T-helper 22 cell (primary cell): ENCODE data around the gene KCTD1.

Experiments used
- DNase-seq: peaks from one replicate; pipeline ENCODE4 v3.0.0-alpha.2; 2020; ENCODE audit warnings: low read depth

Gene KCTD1

DNA sequence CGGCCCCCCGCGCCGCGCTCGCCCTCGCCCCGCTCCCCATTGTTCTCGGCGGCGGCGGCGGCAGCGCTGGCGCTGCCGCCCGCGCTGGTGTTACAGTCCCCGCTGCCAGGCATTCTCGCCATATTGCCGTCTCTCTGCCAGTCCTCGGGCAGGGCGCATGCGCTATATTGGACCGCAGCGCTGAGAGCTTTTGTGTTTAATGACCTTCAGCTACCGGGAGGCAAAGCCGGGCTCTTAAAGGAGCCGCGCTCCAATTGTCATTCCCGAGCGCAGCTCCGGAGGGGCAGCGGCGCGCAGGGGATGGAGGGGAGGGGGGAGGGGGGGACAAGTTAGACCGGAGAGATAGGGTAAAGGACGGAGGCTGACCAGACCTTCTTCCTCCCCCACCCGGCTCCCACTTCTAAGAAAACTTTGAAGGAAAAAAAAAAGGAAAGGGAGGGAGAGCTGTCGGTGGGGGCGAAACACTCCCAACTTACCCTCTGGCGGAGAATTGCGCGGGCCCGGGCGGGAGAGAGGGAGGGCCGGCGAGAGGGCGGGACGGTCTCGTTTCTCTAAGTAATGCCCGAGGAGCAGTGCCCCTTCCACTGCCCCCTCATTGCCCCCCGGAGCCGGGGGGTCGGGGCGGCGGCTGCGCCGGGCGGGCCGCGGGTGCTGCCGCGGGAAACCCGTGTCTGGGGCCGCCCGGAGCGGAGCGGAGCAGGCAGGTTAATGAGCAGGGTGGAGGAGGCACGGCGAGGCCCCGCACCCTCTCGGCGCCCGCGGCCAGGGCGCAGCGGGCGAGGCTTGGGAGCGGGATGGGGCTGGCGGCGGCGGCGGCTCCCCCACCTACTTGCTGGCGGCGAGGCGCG is at the start of gene KCTD1:
Gene KCTD1, minus strand, starts transcription at position 139 of the 848 bp plus-strand sequence. Its CDS starts 17 bp downstream, at position 122.
- peak; percentile 29 for DNase-seq

DNA sequence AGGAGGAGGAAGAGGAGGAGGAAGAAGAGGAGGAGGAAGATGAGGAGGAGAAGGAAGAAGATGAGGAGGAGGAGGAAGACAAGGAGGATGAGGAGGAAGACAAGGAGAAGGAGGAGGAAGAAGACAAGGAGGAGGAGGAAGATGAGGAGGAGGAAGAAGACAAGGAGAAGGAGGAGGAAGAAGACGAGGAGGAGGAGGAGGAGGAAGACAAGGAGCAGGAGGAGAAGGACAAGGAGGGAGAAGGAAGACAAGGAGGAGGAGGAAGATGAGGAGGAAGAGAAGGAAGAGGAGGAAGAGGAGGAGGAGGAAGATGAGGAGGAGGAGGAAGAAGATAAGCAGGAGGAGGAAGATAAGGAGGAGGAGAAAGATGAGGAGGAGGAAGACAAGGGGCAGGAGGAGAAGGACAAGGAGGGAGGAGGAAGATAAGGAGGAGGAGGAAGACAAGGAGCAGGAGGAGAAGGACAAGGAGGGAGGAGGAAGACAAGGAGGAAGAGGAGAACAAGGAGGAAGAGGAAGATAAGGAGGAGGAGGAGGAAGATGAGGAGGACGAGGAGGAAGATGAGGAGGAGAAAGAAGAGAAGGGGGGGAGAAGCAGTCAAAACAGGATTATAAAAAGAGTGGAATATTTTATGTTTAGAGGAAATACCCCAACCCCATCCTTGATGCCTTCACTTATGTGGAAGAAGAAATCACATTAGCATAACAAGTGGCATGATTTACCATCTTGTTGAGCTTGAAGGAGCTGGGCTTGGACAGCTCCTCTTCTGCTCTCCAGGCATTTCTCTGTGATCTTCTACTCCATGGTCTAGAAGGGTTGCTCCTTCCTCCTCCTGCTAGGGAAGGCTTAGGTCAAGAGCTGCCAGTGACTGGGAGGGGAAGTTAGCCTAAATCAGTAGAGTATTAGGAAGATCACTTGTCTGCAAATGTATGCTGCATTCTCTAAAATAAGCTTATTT is 45.3 kb upstream of the KCTD1 start:
- no peak for DNase-seq

DNA sequence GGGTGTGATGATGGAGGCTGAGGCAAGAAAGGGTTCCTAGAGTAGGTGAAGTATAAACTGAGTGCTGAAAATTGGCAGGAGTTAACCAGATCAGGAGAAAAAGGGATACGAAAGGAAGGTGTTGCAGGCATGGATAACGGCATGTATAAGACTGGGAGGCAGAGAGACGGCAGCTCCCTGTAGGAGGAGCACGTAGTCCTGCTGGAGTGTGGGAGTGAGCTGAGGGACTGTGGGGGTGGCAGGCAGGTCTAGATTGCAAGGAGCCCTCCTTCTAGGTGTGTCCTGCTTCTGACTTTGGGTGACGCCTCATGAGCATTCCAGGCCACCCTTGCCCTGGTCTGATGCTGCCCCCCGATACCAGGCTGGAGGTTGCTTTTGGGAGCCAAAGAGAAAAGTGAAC is 36.4 kb upstream of the KCTD1 start:
- DNase-seq = no peak

DNA sequence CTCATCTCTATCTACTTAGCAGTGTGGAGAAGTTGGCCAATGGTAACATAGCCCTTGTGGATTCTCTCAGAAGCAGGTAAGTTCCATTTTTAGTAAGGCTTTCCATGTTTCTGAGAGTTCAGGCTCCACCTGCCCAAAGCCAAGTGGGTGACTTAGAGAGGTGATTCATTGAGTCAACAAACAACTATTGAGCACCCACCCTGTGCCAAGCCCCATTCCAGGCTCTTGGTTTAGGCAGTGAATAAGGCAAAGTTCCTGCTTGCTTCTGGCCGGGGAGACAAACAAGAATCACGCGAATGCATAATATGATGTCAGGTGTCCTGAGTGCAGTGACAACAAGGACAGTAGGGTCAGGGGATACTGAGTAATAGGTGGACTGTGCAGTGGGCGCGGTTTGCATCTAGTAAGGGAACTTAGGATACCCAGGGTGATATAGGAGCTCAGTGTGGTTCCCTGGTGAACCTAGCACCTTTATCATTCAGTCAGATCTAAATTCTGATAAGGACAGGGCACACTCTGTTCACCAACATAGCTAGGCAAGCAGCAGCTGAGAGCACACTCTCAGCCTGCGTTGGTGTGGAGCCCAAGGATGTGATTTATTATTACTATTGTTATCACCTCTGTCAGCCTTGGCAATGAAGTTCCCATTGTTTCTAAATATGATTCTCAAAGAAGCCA is 31.7 kb upstream of the KCTD1 start:
- DNase-seq = no peak

DNA sequence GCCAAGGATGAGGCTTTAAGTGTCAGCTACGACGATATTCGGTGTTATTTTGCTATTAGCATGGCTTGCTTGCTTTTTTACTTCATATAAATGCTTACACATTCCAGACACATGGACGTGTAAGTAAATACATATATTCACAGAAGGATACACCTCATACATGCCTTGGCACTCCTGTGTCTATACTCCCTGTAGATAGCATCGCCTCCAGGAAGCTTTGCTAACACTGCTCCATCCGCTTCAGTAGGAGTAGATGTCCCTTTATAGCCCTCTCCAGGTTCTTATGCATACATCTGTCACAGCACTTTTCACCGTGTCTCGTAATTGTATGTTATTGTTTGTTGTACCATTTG is 27.5 kb upstream of the KCTD1 start:
- DNase-seq = no peak

DNA sequence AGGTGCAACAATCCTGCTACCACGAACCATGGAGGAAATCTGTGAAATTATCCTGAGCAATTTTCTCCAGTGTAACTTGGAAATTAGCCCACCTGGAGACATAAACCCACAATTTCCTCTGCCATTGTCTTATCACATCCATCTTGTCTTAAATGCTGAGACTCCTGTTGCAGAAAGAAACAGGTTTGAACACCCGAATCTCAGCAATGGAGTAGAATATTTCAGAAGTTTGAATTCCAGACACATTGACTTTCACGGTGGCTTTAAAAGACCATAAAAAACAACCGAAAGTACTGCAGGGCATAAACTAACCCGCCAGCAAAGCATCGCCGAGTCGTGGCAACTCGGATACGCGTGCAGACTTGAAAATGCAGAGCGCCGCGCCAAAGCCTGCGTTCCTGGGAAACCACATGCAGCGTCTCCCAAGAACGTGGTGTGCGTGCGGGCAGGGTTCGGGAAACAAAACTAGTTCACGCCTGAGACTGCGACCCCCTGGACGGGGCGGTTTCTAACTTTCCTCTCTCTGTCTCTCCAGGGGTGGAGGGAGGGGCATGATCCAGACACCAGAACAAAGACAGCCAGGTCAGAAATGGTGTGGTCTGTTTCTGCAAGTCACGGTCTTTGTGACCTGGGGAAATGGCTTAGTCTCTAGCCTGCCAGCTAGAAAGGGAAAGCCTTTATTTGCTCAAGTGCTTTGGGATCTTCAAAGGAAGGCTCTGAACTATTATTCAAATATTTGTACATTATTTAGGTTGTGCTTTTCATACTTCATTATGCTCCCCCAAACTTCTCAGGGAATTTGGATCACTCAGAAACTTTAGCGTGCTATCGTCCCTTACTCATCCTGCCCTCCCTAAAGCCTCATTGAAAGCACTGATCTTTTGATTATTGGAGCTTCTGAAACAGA is 26.9 kb upstream of the KCTD1 start:
- DNase-seq = no peak

DNA sequence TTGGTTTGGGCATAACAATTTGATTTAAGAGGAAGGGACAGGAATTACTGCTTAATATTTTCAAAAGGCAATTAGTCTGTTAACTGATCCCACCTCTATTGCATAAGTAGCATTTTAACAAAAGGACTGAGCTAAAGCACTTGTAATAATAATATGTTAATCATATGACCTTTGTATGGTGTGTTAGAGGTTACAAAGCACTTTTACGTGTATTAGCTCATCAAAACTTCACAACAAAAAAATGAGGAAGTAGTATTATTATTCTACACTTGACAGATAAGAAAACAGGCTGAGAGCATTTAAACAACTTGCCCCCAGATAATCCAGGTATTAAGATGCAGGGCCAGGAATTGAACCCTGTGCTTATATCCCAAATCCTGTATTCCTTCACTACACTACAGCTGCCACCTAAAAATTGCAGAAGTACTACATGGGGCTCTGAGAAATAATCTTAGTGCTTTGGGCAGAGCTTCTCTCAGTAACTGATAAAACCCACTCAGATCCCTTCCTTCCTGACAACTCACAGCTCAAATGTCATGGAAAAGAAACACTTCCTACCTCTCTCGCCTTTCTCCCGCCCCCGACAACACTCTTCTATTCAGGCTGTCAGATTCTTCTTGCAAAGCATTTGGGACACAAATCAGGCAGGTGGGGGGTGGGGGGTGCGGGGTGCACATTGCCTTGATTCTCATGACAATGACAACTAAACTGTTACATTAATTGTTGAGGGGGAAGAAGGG is 20.7 kb upstream of the KCTD1 start:
- DNase-seq = no peak

DNA sequence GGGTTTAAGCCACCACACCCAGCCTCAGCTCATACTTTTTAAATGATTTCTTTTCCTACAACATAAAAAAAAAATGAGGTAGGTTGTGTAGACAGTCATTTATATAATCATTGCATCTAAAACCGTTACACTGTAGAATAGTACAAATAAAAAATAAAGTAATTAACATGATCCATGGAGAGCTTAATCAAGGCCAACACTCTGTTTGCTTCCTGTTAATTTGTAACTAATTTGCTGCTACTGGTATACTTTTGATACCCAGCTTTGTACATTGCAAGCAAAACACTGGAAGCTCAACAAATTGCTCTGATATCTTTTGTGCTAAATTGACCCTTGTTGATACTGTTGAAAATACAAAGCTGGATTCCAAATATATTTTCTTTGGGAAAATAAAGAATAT is 20.2 kb upstream of the KCTD1 start:
- no peak for DNase-seq

DNA sequence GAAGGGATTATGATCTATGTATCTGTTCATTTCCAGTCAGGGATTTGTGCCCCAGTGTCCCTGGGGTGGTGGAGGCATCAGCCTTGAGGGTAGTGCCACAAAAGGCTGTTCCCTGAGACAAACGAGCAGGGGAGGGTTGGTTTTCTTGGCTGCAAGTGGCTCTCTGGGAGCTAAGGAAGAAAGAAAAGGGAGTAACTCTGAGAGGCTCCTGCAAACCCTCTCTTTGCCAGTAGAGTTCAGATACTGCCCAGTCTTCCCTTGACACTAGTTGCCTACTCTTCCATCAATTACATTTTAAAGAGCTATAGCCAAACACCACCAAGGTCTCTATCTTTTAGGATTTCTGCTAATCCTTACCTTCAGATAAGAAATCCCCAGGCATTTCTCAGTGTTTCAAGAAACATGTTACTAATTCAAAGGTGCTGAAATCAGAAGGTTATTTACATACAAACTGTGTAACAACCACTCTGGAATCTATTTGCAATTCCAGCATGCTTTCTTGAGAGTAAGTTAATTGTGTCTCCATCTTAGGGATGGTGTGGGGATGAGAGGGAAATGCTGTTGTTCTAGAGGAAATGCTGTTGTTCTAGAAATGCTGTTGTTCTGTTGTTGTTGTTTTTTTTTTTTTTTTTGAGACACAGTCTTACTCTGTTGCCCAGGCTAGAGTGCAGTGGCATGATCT is 18.7 kb upstream of the KCTD1 start:
- no peak for DNase-seq

DNA sequence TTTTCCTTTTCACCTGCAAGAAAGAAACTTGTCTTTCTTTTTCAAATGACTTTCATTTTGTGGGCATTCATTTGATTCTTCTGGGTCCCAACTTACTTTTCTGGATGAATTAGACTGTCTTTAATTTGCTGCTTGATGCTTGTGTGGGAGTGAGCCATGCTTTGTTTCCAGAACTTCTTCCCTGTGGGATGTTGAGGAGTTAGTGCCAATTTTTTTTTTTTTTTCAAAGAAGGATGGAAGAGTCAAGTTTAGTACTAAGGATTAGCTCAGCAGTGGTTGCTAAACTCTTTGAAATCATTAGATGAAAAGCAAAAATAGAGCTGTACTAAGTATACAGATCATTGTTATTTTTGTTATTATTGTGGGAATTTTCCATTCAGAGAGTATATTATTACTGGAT is 17.2 kb upstream of the KCTD1 start:
- no peak for DNase-seq

DNA sequence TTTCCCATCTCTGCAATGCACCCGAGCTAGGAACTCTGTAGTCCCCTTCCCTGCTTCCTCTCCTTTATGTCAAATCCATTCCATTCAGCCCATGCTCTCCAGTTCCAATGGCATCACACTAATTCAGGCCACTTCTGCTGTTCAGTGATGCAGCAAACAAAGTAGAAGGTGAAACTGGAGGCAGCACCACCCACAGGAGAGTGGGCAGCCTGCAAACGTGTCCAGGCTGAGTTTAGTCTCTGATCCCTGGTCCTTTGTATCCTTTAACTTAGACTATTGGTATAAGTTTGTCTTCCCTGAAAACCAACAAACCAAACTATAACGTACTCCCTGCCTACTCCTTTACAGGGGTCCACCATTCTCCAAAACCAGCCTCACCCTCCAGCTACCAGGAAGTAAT is 14.7 kb upstream of the KCTD1 start:
- no peak for DNase-seq

DNA sequence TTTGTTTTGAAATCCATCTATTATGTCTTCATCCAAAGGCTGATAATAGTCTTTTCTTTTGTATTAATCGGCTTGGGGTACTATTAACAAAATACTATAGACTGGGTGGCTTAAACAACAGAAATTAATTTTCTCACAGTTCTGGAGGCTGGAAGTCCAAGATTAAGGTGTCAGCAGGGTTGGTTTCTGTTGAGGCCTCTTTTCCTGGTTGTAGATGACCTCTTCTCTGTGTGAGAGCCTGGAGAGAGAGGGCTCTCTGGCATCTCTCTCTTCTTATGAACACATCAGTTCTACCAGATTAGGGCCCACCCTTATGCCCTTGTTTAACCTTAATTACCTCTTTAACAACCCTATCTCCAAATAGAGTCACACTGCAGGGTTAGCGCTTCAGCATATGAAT is 14.2 kb upstream of the KCTD1 start:
- DNase-seq = no peak

DNA sequence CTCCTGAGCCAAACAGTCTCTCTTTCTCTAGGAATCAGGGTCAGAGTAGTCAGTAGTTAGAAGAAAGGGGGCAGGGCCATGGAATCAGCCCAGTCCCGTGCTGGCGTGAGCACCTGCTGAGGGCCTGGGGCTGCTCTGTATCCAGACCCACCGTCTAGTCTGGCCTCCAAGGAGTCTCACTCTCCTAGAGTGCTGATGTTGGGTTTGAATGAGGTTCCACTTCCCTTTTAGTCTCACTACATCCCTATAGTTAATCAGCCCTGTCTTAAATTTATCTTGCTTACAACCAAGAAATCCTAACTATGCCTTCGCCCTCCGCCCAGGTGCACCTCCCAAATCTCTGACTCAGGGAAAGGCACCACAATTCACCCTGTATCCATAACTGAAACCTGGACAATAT is 13.4 kb upstream of the KCTD1 start:
- no peak for DNase-seq

DNA sequence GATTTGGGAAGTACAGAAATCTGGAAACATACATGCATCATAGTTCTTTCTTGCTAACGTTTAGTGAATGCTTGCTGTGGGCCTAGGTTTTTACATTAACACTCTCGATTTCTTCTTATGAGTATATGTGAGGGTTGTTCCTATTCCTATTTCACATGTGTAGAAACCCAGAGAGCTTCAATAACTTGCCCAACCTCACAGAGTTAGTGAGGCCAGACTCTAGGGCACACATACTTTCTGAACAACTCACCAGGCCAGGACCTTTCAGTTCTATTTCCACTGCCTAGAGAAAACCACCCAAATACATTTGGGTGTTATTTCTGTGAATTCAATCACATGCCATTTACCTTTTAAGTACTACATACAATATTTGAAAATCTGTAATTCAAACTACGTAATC is 8.2 kb upstream of the KCTD1 start:
- DNase-seq = no peak

DNA sequence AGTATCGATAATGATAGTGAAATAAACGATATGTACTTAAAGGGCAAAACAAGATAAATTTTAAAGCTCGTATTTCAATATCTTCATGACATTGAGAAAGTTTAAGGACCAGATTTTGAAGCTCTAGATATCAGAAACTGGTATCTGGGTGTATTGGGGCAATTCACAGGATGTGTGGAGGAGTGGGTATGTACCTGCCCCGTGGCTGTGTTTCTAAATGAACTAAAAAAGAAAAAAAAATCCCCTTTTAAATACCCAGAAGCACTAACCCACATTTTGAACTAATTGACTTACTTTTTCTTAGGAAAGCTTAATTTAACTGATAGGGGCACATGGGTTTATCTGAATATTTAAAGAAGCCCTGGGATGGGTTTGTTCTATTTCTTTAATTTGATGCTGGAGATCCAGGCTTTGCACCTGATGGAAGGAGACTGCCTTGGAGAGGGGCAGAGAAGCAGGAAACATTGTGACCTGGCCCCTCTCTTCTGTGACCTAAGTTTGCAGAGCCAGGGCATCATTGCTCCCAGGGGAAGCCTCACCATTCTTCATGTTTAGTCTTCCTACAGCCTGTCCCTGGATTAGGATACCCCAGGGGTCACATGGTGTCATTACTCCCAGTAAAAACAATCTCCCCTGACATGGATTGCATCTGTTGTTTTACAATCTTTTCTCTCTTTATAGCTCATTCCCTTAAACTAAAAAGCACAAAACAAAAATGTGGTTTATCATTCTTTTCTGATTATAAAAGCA is 7.6 kb upstream of the KCTD1 start:
- DNase-seq = no peak

DNA sequence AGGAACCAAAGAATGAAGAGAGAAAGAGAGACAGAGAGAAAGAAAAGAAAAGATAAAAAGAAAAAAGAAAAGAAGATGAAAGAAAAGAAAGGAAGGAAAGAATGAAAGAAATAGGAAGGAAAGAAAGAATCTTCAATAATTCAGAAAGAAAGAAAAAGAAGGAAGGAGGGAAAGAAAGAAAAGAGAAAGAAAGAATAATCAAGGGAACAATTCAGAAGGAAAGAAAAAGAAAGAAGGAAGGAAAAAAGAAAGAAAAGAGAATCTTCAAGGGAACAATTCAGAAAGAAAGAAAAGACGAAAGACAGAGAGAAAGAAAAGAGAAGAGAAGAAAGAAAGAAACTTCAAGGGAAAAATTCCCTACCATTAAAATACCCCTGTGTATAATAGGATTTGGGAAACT is 5.6 kb upstream of the KCTD1 start:
- DNase-seq = no peak

DNA sequence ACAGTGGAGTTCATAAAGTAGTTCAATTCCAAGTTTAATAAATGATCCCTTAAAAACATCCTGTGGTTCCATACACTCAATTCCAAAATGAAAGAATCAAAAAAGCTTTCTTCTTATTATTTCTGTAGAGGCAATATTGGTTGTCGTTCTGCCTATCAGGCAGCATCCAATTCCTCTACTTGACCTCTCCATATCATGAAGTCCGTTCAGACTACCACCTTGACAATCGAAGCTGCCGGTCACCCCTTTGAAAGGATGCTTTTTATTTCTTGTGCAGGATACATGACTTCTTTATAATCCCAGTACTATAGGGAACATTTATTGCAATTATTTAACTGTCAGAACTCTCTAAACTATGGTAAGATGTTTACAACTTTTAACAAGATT is 3.3 kb upstream of the KCTD1 start:
- DNase-seq = no peak

DNA sequence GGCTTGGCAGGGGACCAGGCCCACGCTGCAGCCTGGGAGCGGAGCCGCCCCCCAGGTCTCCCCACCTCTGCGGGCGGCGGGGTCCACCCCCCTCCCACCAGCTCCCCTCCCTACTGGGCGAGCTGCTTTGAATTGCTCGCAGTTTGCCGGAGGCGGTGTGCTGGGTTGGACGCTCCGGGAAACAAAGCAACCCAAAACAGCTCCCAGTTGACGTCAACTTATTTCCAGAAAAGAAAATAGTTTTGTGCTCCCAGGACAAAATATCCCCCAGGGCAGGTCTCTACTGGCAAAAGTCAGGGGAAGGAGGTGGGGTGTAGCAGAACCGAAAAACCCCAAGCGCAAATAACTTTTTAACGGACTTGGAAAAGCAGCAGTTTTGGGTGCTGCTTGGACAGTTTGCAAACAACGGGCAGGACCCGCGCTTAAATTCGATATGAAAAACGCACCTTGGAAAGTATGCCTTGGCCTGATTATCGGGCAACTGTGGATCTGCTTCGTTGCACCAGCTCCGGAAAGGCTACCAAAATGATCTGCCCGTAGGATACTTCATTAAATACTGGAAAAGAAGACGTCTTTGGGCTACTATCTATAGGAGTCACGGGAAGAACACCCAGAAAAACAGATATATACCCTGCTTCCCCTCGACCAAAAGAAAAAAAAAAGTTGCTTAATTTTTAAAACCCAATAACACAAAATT is 2.8 kb upstream of the KCTD1 start:
- no peak for DNase-seq
